ENCODE data around the gene HOXA3.

- TF ChIP-seq CTCF (IDR thresholded peaks at IDR 0.05) (no peak), POLR2A (IDR thresholded peaks at IDR 0.05) (no peak)
These were observed 46.8 kb upstream of the HOXA3 start for GRCh38 chr7:27198871-27199801.

All from lower leg skin (tissue), 3 donors.